WTC11 (cell line): ENCODE measurements around the gene SERTAD4. TPM values are rescaled to one million over a fixed set of nuclear protein-coding genes. Genes with fewer than 3 reads are reported as not detected.
"Not testable (repeated sequence)": the region's sequence is repeated elsewhere in the genome, so short reads cannot be mapped to it uniquely, and the experiment has no call there.

ENCODE experiments used
- ATAC-seq: fragments of 200-7000 bp; cut with Tn5 transposase; 2 replicates; pipeline ENCODE4 v1.10.0; 2021; ENCODE audit warnings: mild to moderate bottlenecking, moderate library complexity
- CTCF ChIA-PET: fragments of 300-600 bp; sonication (Branson Sonifier 250); formaldehyde crosslinking; loops from one replicate; lab custom pipeline; 2021; ENCODE audit warnings: antibody characterized with exemption; lab: Charles Lee
- POLR2A ChIA-PET: fragments of 350-600 bp; sonication (Branson Sonifier 250); formaldehyde crosslinking; loops from one replicate; lab custom pipeline; 2021; ENCODE audit warnings: antibody characterized with exemption; lab: Charles Lee
- DNase-seq: peaks from one replicate; pipeline ENCODE4 v3.0.0; 2021; ENCODE audit warnings: low spot score
- H3K27ac Mint-ChIP-seq: 2 replicates; pipeline ENCODE4 v1.8.0; 2021; ENCODE audit warnings: mixed read lengths
- H3K27me3 Mint-ChIP-seq: 2 replicates; pipeline ENCODE4 v1.8.0; 2021; ENCODE audit warnings: low read depth, mild to moderate bottlenecking, moderate library complexity, mixed read lengths
- H3K36me3 Mint-ChIP-seq: 2 replicates; pipeline ENCODE4 v1.8.0; 2021; ENCODE audit warnings: mixed read lengths
- H3K4me1 Mint-ChIP-seq: 2 replicates; pipeline ENCODE4 v1.8.0; 2022; ENCODE audit warnings: mixed read lengths
- H3K4me3 Mint-ChIP-seq: 2 replicates; pipeline ENCODE4 v1.8.0; 2021; ENCODE audit warnings: mild to moderate bottlenecking, moderate library complexity, mixed read lengths
- H3K9me3 Mint-ChIP-seq: 2 replicates; pipeline ENCODE4 v1.8.0; 2021; ENCODE audit warnings: mixed read lengths
- CREB1 ChIP-seq: sonication (generic); formaldehyde crosslinking; IDR thresholded peaks from 2 replicates; pipeline ENCODE4 v1.8.0; 2023; ENCODE audit warnings: mild to moderate bottlenecking, missing genetic modification reagents
- ELF4 ChIP-seq: sonication (generic); formaldehyde crosslinking; IDR thresholded peaks from 2 replicates; pipeline ENCODE4 v1.8.1; 2022; ENCODE audit warnings: low read depth, mild to moderate bottlenecking, moderate library complexity, missing genetic modification reagents
- FOXJ3 ChIP-seq: sonication (generic); formaldehyde crosslinking; IDR thresholded peaks from 2 replicates; pipeline ENCODE4 v1.9.0; 2021; ENCODE audit warnings: missing genetic modification reagents, mild to moderate bottlenecking, borderline replicate concordance
- GABPB1 ChIP-seq: sonication (generic); formaldehyde crosslinking; IDR thresholded peaks from 2 replicates; pipeline ENCODE4 v1.8.1; 2023; ENCODE audit warnings: mild to moderate bottlenecking, missing genetic modification reagents
- JUN ChIP-seq: sonication (generic); formaldehyde crosslinking; IDR thresholded peaks from 2 replicates; pipeline ENCODE4 v1.8.0; 2023; ENCODE audit warnings: mild to moderate bottlenecking, missing genetic modification reagents
- MXD4 ChIP-seq: fragments of 250-450 bp; sonication (Bioruptor Pico); IDR thresholded peaks from 2 replicates; pipeline ENCODE4 v1.8.0; 2021; ENCODE audit warnings: mild to moderate bottlenecking, moderate library complexity, borderline replicate concordance
- MYBL2 ChIP-seq: sonication (generic); formaldehyde crosslinking; IDR thresholded peaks from 2 replicates; pipeline ENCODE4 v1.8.1; 2023; ENCODE audit warnings: mild to moderate bottlenecking, moderate library complexity, missing genetic modification reagents
- NR2C2 ChIP-seq: sonication (generic); formaldehyde crosslinking; IDR thresholded peaks from 2 replicates; pipeline ENCODE4 v1.8.0; 2022; ENCODE audit warnings: mild to moderate bottlenecking, missing genetic modification reagents
- RORB ChIP-seq: fragments of 250-450 bp; sonication (Bioruptor Pico); IDR thresholded peaks from 2 replicates; pipeline ENCODE4 v1.9.0; 2021; ENCODE audit warnings: mild to moderate bottlenecking
- SP1 ChIP-seq: sonication (generic); formaldehyde crosslinking; conservative IDR thresholded peaks from 2 replicates; pipeline ENCODE4 v1.8.1; 2022; ENCODE audit warnings: missing genetic modification reagents
- TEAD4 ChIP-seq: sonication (generic); formaldehyde crosslinking; IDR thresholded peaks from 2 replicates; pipeline ENCODE4 v1.8.0; 2022; ENCODE audit warnings: mild to moderate bottlenecking, missing genetic modification reagents
- ZNF138 ChIP-seq: sonication (generic); formaldehyde crosslinking; conservative IDR thresholded peaks from 2 replicates; pipeline ENCODE4 v1.8.1; 2022; ENCODE audit warnings: mild to moderate bottlenecking, moderate library complexity, missing genetic modification reagents
- total RNA-seq: library from RNA; stranded (reverse); gene quantifications from 3 replicates; pipeline ENCODE4 v1.2.3, GENCODE V29; 2021
- TF ChIP-seq, protein P1 (sequence below): sonication (generic); formaldehyde crosslinking; IDR thresholded peaks from 2 replicates; pipeline ENCODE4 v1.8.0; 2022; ENCODE audit warnings: mild to moderate bottlenecking, missing genetic modification reagents
- TF ChIP-seq, protein P2 (sequence below): sonication (generic); formaldehyde crosslinking; IDR thresholded peaks from 2 replicates; pipeline ENCODE4 v1.8.0; 2022; ENCODE audit warnings: missing genetic modification reagents
- TF ChIP-seq, protein P3 (sequence below): sonication (generic); formaldehyde crosslinking; IDR thresholded peaks from 2 replicates; pipeline ENCODE4 v1.8.1; 2023; ENCODE audit warnings: mild to moderate bottlenecking, missing genetic modification reagents, borderline replicate concordance
- TF ChIP-seq, protein P4 (sequence below): sonication (generic); formaldehyde crosslinking; IDR thresholded peaks from 2 replicates; pipeline ENCODE4 v1.8.1; 2023; ENCODE audit warnings: mild to moderate bottlenecking, missing genetic modification reagents
- TF ChIP-seq, protein P5 (sequence below): fragments of 250-450 bp; sonication (Bioruptor Pico); IDR thresholded peaks from 2 replicates; pipeline ENCODE4 v1.9.0; 2021; ENCODE audit warnings: mild to moderate bottlenecking

Gene SERTAD4
- total RNA-seq, 1 experiment from 2014 or later, result 4.6 TPM

DNA sequence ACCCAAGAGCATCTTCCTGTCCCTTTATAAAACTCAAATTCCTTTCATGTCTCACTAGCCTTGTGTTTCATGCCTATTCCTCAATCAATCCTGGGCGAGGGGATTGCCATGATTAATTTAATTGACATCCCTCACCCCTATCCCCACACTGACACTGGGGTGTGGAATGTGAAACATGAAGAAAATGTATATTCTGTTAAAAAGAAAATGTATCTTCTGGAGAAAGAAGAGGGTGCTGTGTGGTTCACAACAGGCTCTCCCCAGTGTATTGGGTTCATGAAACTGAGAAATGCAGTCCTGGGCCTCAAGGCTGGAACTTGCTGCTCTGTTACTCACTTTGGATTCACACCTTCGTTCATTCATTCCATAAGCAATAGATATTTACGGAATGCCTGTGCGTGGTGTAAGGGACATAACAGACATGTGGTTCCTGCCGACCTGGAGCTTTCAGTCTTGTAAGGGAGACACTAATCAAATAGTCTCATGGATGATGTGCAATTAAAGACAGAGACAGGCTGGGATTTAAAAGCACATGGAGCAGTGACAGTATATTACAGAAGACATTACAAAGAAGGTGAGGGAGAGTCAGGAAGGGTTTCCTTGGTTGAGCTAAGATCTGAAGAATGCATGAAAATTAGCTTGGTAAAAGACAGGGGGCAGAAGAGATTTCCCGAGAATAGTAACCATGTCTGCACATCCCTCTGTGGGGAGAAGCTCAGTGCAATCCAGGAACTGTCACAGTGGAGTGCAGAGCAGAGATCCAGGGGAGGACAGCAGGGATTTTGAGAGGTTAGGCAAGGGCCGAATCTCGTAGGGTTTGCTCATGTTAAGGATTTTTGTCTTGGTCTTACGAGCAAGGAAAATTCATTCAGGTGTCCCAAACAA lies 32.1 kb downstream of the SERTAD4 start (continued):
- no peak for TF ChIP-seq SP1 (CRISPR knock-in tag)

DNA sequence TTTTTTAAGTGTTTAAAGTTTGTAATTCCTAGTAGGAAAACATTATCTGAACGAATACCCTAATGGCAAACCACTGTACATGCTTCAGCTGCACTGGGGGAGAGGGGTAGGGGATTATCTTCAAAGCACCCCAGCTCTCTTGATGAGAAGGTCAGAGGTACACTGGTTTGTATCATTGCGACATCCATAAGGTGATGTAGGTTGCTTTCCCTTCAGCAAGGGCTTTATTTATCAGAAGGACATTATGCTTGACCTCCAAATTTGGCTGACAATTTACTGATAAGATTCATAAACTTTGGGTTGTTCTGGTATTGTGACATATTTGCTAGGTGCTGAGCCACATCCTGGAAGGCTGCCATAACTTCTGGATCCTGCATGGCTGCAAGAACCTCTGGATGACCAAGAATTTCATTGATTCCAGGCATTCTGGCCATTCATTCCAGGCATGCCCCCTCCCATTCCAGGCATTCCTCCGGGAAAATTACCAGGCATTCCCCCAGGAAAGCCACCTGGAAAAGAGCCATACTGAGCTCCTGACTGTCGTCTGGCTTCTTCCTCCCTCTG lies 32.9 kb downstream of the SERTAD4 start:
- H3K27ac Mint-ChIP-seq, H3K4me1 Mint-ChIP-seq, H3K4me3 Mint-ChIP-seq, H3K9me3 Mint-ChIP-seq, ATAC-seq, H3K36me3 Mint-ChIP-seq, H3K27me3 Mint-ChIP-seq: not testable (repeated sequence)
- peak; percentile 47 for DNase-seq
- ChIA-PET POLR2A (interaction anchor here (1.8 kb wide), 1 partner anchor 13 kb away, joined by 10 read pairs; no protein-coding TSS in a partner anchor), CTCF (interaction anchor here (0.6 to 2.5 kb wide), 23 partner anchors 11 to 365 kb away, joined by 3 to 70 read pairs (median 5); no protein-coding TSS in a partner anchor)

DNA sequence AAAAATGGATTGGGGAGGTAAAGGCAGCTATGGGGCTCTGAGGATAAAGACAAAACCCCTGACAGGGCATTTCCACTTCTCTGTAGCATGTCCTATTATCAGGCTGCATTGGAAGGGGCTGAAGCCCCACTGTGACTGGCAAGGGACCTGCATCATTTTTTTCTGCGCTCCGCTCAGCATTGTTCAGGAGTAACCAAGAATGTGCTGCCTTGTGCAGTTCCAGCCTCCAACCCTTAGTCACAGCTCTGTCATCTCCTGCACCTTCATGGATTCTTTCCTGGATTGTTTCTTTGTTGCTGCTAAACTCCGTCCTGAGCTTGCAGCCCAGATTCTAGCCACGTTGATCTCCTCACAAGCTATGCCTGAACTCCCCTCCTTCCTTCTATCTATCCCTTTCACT lies 37.4 kb downstream of the SERTAD4 start:
- TF ChIP-seq MYBL2 (CRISPR knock-in tag), result no peak
- TF ChIP-seq FOXJ3 (CRISPR knock-in tag), result no peak
- TF ChIP-seq, protein P1, sequence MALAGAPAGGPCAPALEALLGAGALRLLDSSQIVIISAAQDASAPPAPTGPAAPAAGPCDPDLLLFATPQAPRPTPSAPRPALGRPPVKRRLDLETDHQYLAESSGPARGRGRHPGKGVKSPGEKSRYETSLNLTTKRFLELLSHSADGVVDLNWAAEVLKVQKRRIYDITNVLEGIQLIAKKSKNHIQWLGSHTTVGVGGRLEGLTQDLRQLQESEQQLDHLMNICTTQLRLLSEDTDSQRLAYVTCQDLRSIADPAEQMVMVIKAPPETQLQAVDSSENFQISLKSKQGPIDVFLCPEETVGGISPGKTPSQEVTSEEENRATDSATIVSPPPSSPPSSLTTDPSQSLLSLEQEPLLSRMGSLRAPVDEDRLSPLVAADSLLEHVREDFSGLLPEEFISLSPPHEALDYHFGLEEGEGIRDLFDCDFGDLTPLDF (CRISPR knock-in tag), result no peak
- no peak for TF ChIP-seq MXD4 (CRISPR knock-in tag)
- TF ChIP-seq, protein P2, sequence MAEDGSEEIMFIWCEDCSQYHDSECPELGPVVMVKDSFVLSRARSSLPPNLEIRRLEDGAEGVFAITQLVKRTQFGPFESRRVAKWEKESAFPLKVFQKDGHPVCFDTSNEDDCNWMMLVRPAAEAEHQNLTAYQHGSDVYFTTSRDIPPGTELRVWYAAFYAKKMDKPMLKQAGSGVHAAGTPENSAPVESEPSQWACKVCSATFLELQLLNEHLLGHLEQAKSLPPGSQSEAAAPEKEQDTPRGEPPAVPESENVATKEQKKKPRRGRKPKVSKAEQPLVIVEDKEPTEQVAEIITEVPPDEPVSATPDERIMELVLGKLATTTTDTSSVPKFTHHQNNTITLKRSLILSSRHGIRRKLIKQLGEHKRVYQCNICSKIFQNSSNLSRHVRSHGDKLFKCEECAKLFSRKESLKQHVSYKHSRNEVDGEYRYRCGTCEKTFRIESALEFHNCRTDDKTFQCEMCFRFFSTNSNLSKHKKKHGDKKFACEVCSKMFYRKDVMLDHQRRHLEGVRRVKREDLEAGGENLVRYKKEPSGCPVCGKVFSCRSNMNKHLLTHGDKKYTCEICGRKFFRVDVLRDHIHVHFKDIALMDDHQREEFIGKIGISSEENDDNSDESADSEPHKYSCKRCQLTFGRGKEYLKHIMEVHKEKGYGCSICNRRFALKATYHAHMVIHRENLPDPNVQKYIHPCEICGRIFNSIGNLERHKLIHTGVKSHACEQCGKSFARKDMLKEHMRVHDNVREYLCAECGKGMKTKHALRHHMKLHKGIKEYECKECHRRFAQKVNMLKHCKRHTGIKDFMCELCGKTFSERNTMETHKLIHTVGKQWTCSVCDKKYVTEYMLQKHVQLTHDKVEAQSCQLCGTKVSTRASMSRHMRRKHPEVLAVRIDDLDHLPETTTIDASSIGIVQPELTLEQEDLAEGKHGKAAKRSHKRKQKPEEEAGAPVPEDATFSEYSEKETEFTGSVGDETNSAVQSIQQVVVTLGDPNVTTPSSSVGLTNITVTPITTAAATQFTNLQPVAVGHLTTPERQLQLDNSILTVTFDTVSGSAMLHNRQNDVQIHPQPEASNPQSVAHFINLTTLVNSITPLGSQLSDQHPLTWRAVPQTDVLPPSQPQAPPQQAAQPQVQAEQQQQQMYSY (CRISPR knock-in tag), result no peak
- TF ChIP-seq, protein P3, sequence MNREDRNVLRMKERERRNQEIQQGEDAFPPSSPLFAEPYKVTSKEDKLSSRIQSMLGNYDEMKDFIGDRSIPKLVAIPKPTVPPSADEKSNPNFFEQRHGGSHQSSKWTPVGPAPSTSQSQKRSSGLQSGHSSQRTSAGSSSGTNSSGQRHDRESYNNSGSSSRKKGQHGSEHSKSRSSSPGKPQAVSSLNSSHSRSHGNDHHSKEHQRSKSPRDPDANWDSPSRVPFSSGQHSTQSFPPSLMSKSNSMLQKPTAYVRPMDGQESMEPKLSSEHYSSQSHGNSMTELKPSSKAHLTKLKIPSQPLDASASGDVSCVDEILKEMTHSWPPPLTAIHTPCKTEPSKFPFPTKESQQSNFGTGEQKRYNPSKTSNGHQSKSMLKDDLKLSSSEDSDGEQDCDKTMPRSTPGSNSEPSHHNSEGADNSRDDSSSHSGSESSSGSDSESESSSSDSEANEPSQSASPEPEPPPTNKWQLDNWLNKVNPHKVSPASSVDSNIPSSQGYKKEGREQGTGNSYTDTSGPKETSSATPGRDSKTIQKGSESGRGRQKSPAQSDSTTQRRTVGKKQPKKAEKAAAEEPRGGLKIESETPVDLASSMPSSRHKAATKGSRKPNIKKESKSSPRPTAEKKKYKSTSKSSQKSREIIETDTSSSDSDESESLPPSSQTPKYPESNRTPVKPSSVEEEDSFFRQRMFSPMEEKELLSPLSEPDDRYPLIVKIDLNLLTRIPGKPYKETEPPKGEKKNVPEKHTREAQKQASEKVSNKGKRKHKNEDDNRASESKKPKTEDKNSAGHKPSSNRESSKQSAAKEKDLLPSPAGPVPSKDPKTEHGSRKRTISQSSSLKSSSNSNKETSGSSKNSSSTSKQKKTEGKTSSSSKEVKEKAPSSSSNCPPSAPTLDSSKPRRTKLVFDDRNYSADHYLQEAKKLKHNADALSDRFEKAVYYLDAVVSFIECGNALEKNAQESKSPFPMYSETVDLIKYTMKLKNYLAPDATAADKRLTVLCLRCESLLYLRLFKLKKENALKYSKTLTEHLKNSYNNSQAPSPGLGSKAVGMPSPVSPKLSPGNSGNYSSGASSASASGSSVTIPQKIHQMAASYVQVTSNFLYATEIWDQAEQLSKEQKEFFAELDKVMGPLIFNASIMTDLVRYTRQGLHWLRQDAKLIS (CRISPR knock-in tag), result no peak
- no peak for TF ChIP-seq ZNF138 (CRISPR knock-in tag)
- TF ChIP-seq JUN (CRISPR knock-in tag), result no peak
- TF ChIP-seq RORB (CRISPR knock-in tag), result no peak
- TF ChIP-seq CREB1 (CRISPR knock-in tag), result no peak
- TF ChIP-seq, protein P4, sequence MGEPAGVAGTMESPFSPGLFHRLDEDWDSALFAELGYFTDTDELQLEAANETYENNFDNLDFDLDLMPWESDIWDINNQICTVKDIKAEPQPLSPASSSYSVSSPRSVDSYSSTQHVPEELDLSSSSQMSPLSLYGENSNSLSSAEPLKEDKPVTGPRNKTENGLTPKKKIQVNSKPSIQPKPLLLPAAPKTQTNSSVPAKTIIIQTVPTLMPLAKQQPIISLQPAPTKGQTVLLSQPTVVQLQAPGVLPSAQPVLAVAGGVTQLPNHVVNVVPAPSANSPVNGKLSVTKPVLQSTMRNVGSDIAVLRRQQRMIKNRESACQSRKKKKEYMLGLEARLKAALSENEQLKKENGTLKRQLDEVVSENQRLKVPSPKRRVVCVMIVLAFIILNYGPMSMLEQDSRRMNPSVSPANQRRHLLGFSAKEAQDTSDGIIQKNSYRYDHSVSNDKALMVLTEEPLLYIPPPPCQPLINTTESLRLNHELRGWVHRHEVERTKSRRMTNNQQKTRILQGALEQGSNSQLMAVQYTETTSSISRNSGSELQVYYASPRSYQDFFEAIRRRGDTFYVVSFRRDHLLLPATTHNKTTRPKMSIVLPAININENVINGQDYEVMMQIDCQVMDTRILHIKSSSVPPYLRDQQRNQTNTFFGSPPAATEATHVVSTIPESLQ (CRISPR knock-in tag), result no peak
- TF ChIP-seq ELF4 (CRISPR knock-in tag), result no peak
- TF ChIP-seq, protein P5, sequence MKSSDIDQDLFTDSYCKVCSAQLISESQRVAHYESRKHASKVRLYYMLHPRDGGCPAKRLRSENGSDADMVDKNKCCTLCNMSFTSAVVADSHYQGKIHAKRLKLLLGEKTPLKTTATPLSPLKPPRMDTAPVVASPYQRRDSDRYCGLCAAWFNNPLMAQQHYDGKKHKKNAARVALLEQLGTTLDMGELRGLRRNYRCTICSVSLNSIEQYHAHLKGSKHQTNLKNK, result no peak
- TF ChIP-seq NR2C2, result no peak
- no peak for TF ChIP-seq GABPB1 (CRISPR knock-in tag)
- TF ChIP-seq TEAD4 (CRISPR knock-in tag), result no peak
- Mint-ChIP-seq H3K36me3 (no peaks in the 10 kb centered on the region), H3K27me3 (peaks cover 2% of the 10 kb centered on the region; the same call in 1 of the 2 replicates), H3K9me3 (no peaks in the 10 kb centered on the region), H3K27ac (no peak overlapping the region), H3K4me1 (peaks cover 32% of the 10 kb centered on the region), H3K4me3 (no peak overlapping the region)
- ChIA-PET POLR2A (no interaction called here), CTCF (interaction anchor here (0.8 to 1.6 kb wide), 2 partner anchors 18 to 22 kb away, joined by 3 to 5 read pairs; no protein-coding TSS in a partner anchor)
- ATAC-seq, result no peak
- DNase-seq, result no peak
